Karpas-422 (cell line): ENCODE results near the gene PSMA2. TPM values are rescaled to one million over a fixed set of nuclear protein-coding genes. Genes with fewer than 3 reads are reported as not detected.

ENCODE experiments used
- DNase-seq: peaks from one replicate; pipeline ENCODE4 v3.0.0-alpha.2; 2015
- H2AFZ ChIP-seq: fragments of 200-600 bp; sonication (generic); 2 replicates; pipeline ENCODE4 v1.6.1; 2014; ENCODE audit warnings: antibody characterized with exemption, low read length, mixed read lengths
- H3K27ac ChIP-seq: fragments of 200-600 bp; sonication (generic); 2 replicates; pipeline ENCODE4 v1.5.1; 2014; ENCODE audit warnings: mild to moderate bottlenecking, low read length, moderate library complexity
- H3K27me3 ChIP-seq: fragments of 200-600 bp; sonication (generic); 2 replicates; pipeline ENCODE4 v1.6.1; 2014; ENCODE audit warnings: low read length, mixed read lengths
- H3K36me3 ChIP-seq: fragments of 200-600 bp; sonication (generic); 2 replicates; pipeline ENCODE4 v1.6.1; 2014; ENCODE audit warnings: low read length, mixed read lengths; ENCODE audit not compliant: insufficient read depth
- H3K4me1 ChIP-seq: fragments of 200-600 bp; sonication (generic); 2 replicates; pipeline ENCODE4 v1.6.1; 2014; ENCODE audit warnings: mild to moderate bottlenecking, low read length, mixed read lengths
- H3K4me2 ChIP-seq: fragments of 200-600 bp; sonication (generic); 2 replicates; pipeline ENCODE4 v1.6.1; 2014; ENCODE audit warnings: low read length, low read depth, mild to moderate bottlenecking; ENCODE audit not compliant: poor library complexity, severe bottlenecking
- H3K4me3 ChIP-seq: fragments of 200-600 bp; sonication (generic); 2 replicates; pipeline ENCODE4 v1.5.1; 2014; ENCODE audit warnings: mild to moderate bottlenecking, antibody characterized with exemption, low read length, mixed read lengths
- H3K79me2 ChIP-seq: fragments of 200-600 bp; sonication (generic); 2 replicates; pipeline ENCODE4 v1.6.1; 2014; ENCODE audit warnings: mild to moderate bottlenecking, low read length, mixed read lengths
- H3K9ac ChIP-seq: fragments of 200-600 bp; sonication (generic); 2 replicates; pipeline ENCODE4 v1.6.0; 2014; ENCODE audit warnings: low read length
- H3K9me2 ChIP-seq: fragments of 200-600 bp; sonication (generic), shearing (Covaris generic); replicated peaks from 2 replicates; pipeline ENCODE4 v1.6.0; 2014; ENCODE audit warnings: mild to moderate bottlenecking, low read length, moderate library complexity; ENCODE audit not compliant: insufficient read depth
- H3K9me3 ChIP-seq: fragments of 300-700, 200-600 bp; sonication (generic); 2 replicates; pipeline ENCODE4 v1.6.1; 2014; ENCODE audit warnings: low read length, mixed read lengths
- H4K20me1 ChIP-seq: fragments of 200-600 bp; sonication (generic); 2 replicates; pipeline ENCODE4 v1.6.1; 2014; ENCODE audit warnings: mild to moderate bottlenecking, antibody characterized with exemption, low read length, low read depth; ENCODE audit not compliant: insufficient read depth
- total RNA-seq: library from RNA; depleted of rRNA; stranded (reverse); fragments of >200 nt; shearing (Covaris generic); gene quantifications from 2 replicates; pipeline ENCODE4 v1.2.3, GENCODE V29; 2014; ENCODE audit warnings: low replicate concordance

Gene PSMA2
- total RNA-seq, 1 experiment from 2014 or later = 97.1 TPM

- Histone ChIP-seq H3K9ac (no peak overlapping the region), H3K36me3 (no peaks in the 10 kb centered on the region), H3K27ac (no peak overlapping the region), H3K27me3 (no peaks in the 10 kb centered on the region), H3K79me2 (no peaks in the 10 kb centered on the region), H3K9me3 (no peaks in the 10 kb centered on the region), H3K4me3 (no peak overlapping the region), H2AFZ (no peak overlapping the region), H4K20me1 (no peaks in the 10 kb centered on the region), H3K4me2 (no peak overlapping the region), H3K4me1 (no peaks in the 10 kb centered on the region), H3K9me2 (no peaks in the 10 kb centered on the region)
- no peak for DNase-seq
Observed at GRCh38 chr7:42950417-42950816, 18.4 kb upstream of the PSMA2 start.

- no peaks in the 10 kb centered on the region for H4K20me1 ChIP-seq
- no peak overlapping the region for H3K4me2 ChIP-seq
- H3K4me3 ChIP-seq = no peak overlapping the region
- no peaks in the 10 kb centered on the region for H3K36me3 ChIP-seq
- no peak overlapping the region for H3K27ac ChIP-seq
- no peak overlapping the region for H2AFZ ChIP-seq
- no peak for DNase-seq
- H3K9me2 ChIP-seq = no peaks in the 10 kb centered on the region
- H3K4me1 ChIP-seq = no peaks in the 10 kb centered on the region
- no peak overlapping the region for H3K9ac ChIP-seq
- no peaks in the 10 kb centered on the region for H3K79me2 ChIP-seq
- no peaks in the 10 kb centered on the region for H3K9me3 ChIP-seq
- no peaks in the 10 kb centered on the region for H3K27me3 ChIP-seq
Observed at GRCh38 chr7:42947521-42947920, 15.5 kb upstream of the PSMA2 start.

GRCh38 chr7:42946627-42946950 lies 14.6 kb upstream of the PSMA2 start:
- H3K9me3 ChIP-seq = no peaks in the 10 kb centered on the region
- no peak overlapping the region for H3K4me3 ChIP-seq
- no peaks in the 10 kb centered on the region for H3K36me3 ChIP-seq
- no peak overlapping the region for H3K4me2 ChIP-seq
- H3K79me2 ChIP-seq = no peaks in the 10 kb centered on the region
- H3K9ac ChIP-seq = no peak overlapping the region
- no peaks in the 10 kb centered on the region for H3K9me2 ChIP-seq
- no peaks in the 10 kb centered on the region for H3K27me3 ChIP-seq
- H3K27ac ChIP-seq = no peak overlapping the region
- H2AFZ ChIP-seq = no peak overlapping the region
- H4K20me1 ChIP-seq = no peaks in the 10 kb centered on the region
- no peak for DNase-seq
- H3K4me1 ChIP-seq = no peaks in the 10 kb centered on the region

GRCh38 chr7:42945821-42946626 lies 14.1 kb upstream of the PSMA2 start:
- H3K9ac ChIP-seq = no peak overlapping the region
- H3K36me3 ChIP-seq = no peaks in the 10 kb centered on the region
- DNase-seq = no peak

GRCh38 chr7:42940985-42941847 lies 9.2 kb upstream of the PSMA2 start:
- Histone ChIP-seq H3K27me3 (no peaks in the 10 kb centered on the region), H3K36me3 (peaks cover 17% of the 10 kb centered on the region; the same call in 1 of the 2 replicates), H3K9me3 (no peaks in the 10 kb centered on the region), H4K20me1 (no peaks in the 10 kb centered on the region), H2AFZ (no peak overlapping the region), H3K4me2 (no peak overlapping the region), H3K4me1 (no peaks in the 10 kb centered on the region), H3K9me2 (no peaks in the 10 kb centered on the region), H3K79me2 (peaks cover under 1% of the 10 kb centered on the region; the same call in 1 of the 2 replicates), H3K4me3 (no peak overlapping the region), H3K9ac (no peak overlapping the region), H3K27ac (no peak overlapping the region)
- peak; percentile 89 for DNase-seq

More at GRCh38 chr7:42945821-42946626, 14.1 kb upstream of the PSMA2 start:
- Histone ChIP-seq H3K4me1 (no peaks in the 10 kb centered on the region), H3K4me3 (no peak overlapping the region), H3K9me3 (no peaks in the 10 kb centered on the region), H3K9me2 (no peaks in the 10 kb centered on the region), H4K20me1 (no peaks in the 10 kb centered on the region), H2AFZ (no peak overlapping the region), H3K4me2 (no peak overlapping the region), H3K27me3 (no peaks in the 10 kb centered on the region), H3K79me2 (no peaks in the 10 kb centered on the region), H3K27ac (no peak overlapping the region)

- no peaks in the 10 kb centered on the region for H3K9me2 ChIP-seq
- peaks cover 33% of the 10 kb centered on the region for H3K36me3 ChIP-seq
- H2AFZ ChIP-seq = no peak overlapping the region
- no peaks in the 10 kb centered on the region for H3K27me3 ChIP-seq
- H4K20me1 ChIP-seq = no peaks in the 10 kb centered on the region
- no peak overlapping the region for H3K27ac ChIP-seq
- H3K9ac ChIP-seq = no peak overlapping the region
- peaks cover 3% of the 10 kb centered on the region; the same call in 1 of the 2 replicates for H3K4me1 ChIP-seq
- peaks cover 16% of the 10 kb centered on the region for H3K79me2 ChIP-seq
- H3K4me2 ChIP-seq = no peak overlapping the region
- no peaks in the 10 kb centered on the region for H3K9me3 ChIP-seq
- H3K4me3 ChIP-seq = no peak overlapping the region
- DNase-seq = no peak
Observed at GRCh38 chr7:42939457-42940240, 7.7 kb upstream of the PSMA2 start.

- H3K4me2 ChIP-seq = no peak overlapping the region
- no peaks in the 10 kb centered on the region for H3K9me3 ChIP-seq
- no peaks in the 10 kb centered on the region for H3K27me3 ChIP-seq
- H2AFZ ChIP-seq = no peak overlapping the region
- peaks cover 17% of the 10 kb centered on the region for H3K4me1 ChIP-seq
- H4K20me1 ChIP-seq = peaks cover 3% of the 10 kb centered on the region; the same call in 1 of the 2 replicates
- H3K36me3 ChIP-seq = peaks cover 37% of the 10 kb centered on the region
- no peaks in the 10 kb centered on the region for H3K9me2 ChIP-seq
- no peak for DNase-seq
- no peak overlapping the region for H3K9ac ChIP-seq
- peaks cover 51% of the 10 kb centered on the region for H3K79me2 ChIP-seq
- no peak overlapping the region for H3K27ac ChIP-seq
- no peak overlapping the region for H3K4me3 ChIP-seq
Observed at GRCh38 chr7:42935861-42936260, 3.9 kb upstream of the PSMA2 start.

- H3K4me1 ChIP-seq = peaks cover 33% of the 10 kb centered on the region
- H3K9me2 ChIP-seq = no peaks in the 10 kb centered on the region
- no peak overlapping the region for H2AFZ ChIP-seq
- no peak overlapping the region for H3K4me3 ChIP-seq
- no peaks in the 10 kb centered on the region for H3K27me3 ChIP-seq
- no peaks in the 10 kb centered on the region for H3K9me3 ChIP-seq
- peaks cover 7% of the 10 kb centered on the region; the same call in 1 of the 2 replicates for H4K20me1 ChIP-seq
- no peak overlapping the region for H3K4me2 ChIP-seq
- peaks cover 33% of the 10 kb centered on the region for H3K36me3 ChIP-seq
- no peak for DNase-seq
- no peak overlapping the region for H3K27ac ChIP-seq
- H3K9ac ChIP-seq = no peak overlapping the region
- H3K79me2 ChIP-seq = peaks cover 67% of the 10 kb centered on the region
Observed at GRCh38 chr7:42934291-42934690, 2.3 kb upstream of the PSMA2 start.
